Right ventricle myocardium superior (tissue), 1 donor: ENCODE results near the gene RAB44. TPM values are rescaled to one million over a fixed set of nuclear protein-coding genes. Genes with fewer than 3 reads are reported as not detected.

Experiments
- ATAC-seq: fragments of 200-7000 bp; cut with Tn5 transposase; one replicate; pipeline ENCODE4 v1.9.1; 2020; ENCODE audit warnings: mild to moderate bottlenecking; ENCODE audit not compliant: poor library complexity
- DNase-seq: peaks from one replicate; pipeline ENCODE4 v3.0.0-alpha.2; 2020
- intact Hi-C: fragments of 100-400 bp; cut with DNase I; formaldehyde crosslinking; loops from one replicate; pipeline ENCODE4 v1.11.2; 2022
- total RNA-seq: library from RNA; stranded (reverse); fragmentation: NEBNext Ultra II Directional; extraction: Animal tissue kit (Norgen Biotek cat#: 25700); gene quantifications from one replicate; pipeline ENCODE4 v1.2.1, GENCODE V29; 2021
- donor health status: DM: no; HTN: yes; CAD: no; lungs with severe emphysema.

Gene RAB44
- total RNA-seq, 1 donor from 2014 or later = not detected

DNA sequence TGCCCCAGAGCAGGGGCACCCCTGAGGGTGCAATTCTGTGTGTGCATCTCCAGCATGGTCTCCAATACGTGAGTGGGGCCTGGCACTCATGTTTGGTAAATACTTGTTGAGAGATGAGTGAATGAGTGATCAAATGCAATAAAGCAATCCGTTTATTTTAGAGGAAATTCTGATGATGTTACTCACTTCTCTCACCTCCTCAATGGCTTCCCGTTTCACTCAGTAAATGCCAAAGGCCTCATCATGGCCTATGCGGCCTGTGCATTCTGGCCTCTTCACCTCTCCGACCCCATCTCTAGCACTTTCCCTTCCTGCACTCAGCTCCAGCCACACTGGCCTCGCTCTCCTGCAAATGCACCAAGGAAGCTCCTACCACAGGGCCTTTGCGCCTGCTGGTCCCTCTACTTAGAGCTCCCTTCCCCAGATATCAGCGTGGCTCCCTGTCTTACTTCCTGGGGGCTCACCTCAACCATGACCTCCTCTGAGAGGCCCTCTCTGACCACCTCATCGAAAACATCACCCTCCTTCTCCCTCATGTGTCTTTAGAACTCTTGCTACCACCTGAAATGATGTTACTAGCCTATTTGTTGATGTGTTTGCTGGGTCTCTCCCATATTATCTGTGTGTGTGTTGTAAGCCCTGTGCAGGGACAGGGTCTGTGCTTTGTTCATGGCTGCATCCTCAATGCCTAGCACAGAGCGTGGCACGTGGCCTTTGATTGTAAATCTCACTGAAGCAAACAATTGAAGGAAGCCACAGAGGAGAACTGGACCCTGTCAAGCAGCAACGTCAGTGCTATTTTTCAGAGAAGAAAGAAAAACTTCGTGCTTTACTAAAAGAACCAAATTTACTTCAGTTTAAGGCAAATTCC is 42.6 kb downstream of the RAB44 start:
- intact Hi-C loops = no loop called here
- no peak for ATAC-seq

DNA sequence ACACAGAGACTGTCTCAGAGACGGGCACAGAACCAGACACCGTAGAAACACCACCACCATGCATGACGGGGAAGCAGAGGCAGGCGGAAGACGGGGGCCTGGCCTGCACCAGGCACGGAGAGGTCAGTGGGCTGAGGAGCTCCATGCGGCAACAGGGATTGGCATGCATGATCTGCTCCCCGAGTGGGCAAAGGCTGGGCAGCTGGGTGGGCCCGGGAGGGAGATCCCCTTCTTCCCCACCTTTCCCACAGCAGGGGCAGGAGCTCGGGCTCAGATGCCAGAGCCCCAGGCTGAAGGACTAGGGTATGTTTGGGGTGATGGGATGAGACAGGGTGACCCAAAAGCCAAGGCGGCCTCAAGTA is 43.2 kb downstream of the RAB44 start:
- DNase-seq = no peak
- intact Hi-C loops = no loop called here
- no peak for ATAC-seq

More for the DNA sequence above, 42.6 kb downstream of the RAB44 start:
- DNase-seq = no peak

DNA sequence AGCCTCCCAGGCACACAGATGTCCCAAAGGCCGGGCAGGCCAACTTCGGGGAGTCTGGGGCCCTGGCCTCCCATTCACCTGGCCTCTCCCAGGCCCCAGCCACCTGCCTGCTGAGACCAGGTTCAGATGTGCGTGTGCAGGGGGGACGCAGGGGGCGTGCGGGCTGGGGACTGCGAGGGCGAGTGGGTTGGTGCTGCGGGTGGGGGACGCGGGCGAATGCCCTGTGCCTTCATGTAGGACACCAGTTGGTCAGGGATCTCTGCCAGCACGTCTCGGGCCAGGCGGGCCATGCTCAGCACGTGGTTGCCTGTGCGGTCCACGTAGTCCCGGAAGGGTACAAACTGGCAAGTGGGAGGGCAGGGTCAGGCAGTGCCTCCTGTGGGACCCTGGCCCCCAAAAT is 44.5 kb downstream of the RAB44 start:
- intact Hi-C loops = no loop called here
- no peak for ATAC-seq
- no peak for DNase-seq

DNA sequence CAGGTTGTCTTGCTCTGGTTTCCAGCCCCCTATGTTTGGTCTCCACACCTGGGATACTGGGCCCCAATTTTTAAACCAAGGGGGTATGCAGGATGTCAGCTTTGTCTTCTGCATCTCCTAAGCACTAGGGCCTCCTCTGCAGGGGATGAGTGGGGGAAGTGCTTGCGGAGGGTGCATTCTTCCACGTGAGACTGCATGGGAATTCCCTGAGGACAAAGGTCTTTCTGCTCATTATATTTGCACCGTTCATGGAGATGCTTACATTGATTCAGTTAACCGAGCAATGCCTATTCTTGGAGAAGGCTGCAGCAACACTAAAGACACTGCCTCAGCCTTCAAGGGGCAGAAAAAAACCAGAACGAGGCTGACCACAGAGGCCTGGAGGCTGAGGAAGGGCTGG is 45.4 kb downstream of the RAB44 start:
- ATAC-seq (no peak), DNase-seq (no peak)
- intact Hi-C loops = no loop called here

- intact Hi-C loops = no loop called here
- DNase-seq = no peak
- no peak for ATAC-seq
These were observed 46.1 kb downstream of the RAB44 start for GRCh38 chr6:36743538-36744303.

- intact Hi-C loops = no loop called here
- ATAC-seq = no peak
- DNase-seq = no peak
These were observed 46.7 kb downstream of the RAB44 start for GRCh38 chr6:36744304-36744673.

GRCh38 chr6:36745283-36745682 is 47.7 kb downstream of the RAB44 start:
- ATAC-seq (no peak), DNase-seq (no peak)
- intact Hi-C loops = no loop called here

DNA sequence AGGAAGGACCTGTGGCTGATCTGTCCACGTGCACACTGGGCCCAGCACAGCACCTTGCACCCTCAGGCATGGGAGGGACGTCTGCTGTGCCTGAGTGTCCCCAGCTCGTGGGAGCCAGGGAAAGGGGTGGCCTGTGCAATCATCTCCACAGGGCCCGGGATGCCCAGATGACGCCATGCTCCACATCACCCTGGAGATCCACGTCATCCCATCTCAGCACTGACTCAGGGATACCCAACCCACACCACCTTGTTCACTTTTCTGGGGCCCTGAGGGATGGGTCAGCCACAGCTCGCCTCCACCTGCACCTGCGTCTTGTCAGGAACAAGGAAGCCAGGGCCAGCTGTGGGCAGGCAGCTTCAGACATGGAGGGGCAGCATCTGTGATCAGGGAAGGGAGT is 48.2 kb downstream of the RAB44 start:
- intact Hi-C loops = no loop called here
- ATAC-seq (no peak), DNase-seq (no peak)

- intact Hi-C loops = no loop called here
- DNase-seq = no peak
- ATAC-seq = no peak
These were observed 48.6 kb downstream of the RAB44 start for GRCh38 chr6:36746251-36746650.

GRCh38 chr6:36749829-36750489 is 52.3 kb downstream of the RAB44 start:
- DNase-seq (no peak), ATAC-seq (no peak)
- intact Hi-C loops = loop anchor here (10.0 kb wide), 1 partner anchor 135 kb away; no protein-coding TSS in a partner anchor

GRCh38 chr6:36751091-36751490 is 53.5 kb downstream of the RAB44 start:
- intact Hi-C loops = loop anchor here (10.0 kb wide), 1 partner anchor 136 kb away; no protein-coding TSS in a partner anchor
- DNase-seq = no peak
- no peak for ATAC-seq

DNA sequence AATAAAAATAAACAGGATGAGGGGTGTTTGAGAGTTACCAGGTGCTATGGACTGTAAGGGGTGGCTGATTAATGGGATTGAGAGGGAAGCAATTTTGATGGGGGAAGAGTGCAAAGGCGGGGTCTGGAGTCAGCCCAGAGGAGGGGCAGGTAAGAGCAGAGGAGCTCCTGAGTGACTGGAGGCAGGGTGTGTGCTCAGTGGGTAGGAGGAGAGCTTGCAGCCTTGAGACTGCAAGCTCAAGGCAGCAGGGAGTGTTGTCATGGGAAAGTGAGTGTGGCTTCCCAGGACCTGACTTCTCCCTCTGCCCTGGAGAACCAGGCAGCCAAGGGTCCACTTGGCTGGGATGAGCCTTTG is 54.2 kb downstream of the RAB44 start:
- ATAC-seq = no peak
- DNase-seq = no peak
- intact Hi-C loops = loop anchor here (10.0 kb wide), 1 partner anchor 137 kb away; no protein-coding TSS in a partner anchor

DNA sequence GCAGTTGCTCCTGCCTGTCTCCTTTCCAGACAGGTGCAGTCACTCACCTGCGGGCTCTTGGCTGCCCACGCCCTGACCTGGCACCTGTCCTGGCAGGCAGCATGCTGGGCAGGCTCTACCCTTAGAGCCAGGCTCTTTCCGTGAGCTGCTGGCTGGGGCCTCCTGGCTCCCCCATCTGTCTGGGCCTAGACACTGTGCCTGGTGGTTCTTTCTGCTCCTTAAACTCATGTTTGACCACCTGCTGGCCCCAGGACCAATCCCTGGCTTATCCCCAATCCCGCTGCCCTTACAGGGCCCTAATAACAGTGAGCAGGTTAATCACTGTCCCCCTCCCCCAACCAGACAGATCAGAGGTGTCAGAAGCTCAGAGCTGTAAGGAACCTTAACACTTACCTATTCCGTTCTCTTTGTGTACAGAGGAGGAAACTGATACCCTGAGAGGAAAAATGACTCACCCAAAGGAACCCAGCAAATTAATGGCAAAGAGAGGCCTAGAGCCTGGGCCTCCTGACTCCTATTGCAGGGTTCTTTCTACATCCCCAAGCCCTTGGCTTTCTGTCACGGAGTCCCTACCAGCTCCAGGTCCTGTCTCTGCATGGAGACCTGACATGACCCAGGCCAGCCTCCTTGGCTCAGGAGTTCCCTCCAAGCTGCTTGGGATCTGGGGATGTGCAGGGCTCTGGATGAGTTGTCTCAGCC is 54.7 kb downstream of the RAB44 start:
- intact Hi-C loops = loop anchor here (10.0 kb wide), 1 partner anchor 138 kb away; no protein-coding TSS in a partner anchor
- ATAC-seq = no peak
- no peak for DNase-seq

DNA sequence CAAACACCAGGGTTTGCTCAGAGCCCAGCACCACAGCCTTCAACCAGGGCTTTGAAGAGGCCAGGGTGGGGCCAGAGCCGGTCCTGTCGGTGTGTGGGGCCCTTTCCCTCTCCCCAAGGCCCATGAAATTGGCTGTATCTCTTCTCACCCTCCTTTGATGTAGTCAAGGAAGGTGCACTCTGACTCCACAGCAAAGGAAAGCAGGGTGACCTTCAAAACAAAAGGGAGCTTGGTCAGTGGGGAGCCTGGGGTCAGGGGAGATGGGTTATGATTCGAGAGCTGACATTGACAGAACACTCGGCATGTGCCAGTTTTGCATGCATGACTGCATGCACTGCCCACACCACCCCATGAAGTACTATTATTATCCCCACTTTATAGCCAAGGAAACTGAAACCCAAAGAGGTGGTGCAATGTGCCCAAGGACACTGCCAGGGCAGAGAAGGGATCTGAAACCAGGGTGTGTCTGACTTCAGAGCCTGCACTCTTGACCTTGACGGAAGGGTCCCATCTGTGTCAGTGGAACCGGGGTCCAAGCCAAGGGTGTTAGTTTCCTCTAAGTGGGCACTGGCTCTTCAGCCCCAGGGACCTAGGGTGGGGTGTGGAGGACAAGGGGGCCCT is 55.4 kb downstream of the RAB44 start:
- ATAC-seq (peak; percentile 55), DNase-seq (no peak)
- intact Hi-C loops = loop anchor here (10.0 kb wide), 1 partner anchor 138 kb away; no protein-coding TSS in a partner anchor

DNA sequence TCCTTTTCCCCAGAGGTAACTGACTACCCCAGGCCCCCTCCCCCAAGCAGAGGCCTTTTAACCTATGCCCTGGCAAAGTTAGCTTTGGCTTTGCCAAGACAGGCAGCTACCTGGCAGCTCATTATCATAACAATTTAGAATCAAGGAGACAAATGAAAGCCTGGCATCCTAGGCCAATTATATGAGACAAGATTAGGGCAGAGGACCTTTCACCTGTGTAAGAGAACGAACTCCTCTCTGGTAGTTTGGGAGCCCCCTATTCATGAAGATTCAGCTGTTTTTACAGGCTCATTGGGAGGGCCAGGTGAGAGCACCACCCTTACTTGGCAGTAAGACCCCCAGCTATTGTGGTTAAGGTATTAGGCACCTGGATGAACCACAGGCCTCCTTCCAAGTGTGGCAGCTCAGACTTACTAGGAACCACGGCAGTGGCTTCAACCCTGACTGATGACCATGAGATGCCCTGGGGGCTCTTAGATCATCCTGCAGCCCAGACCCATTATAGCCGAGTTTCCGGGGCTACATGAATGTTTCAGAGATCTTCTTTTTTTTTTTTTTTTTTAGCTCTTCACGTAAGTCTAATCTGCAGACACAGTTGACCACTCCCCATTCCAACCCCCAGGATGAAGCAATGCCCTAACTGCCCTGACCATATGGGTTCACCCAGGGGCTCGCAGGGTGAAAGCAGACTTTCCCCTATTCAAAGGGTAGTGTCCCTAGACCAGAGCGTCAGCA is 56.2 kb downstream of the RAB44 start:
- no peak for ATAC-seq
- intact Hi-C loops = loop anchor here (10.0 kb wide), 1 partner anchor 139 kb away; no protein-coding TSS in a partner anchor
- DNase-seq = no peak

- ATAC-seq = no peak
- no peak for DNase-seq
These were observed 57.2 kb downstream of the RAB44 start for GRCh38 chr6:36754582-36755434.

More at GRCh38 chr6:36754582-36755434, 57.2 kb downstream of the RAB44 start:
- intact Hi-C loops = loop anchor here (10.0 kb wide), 1 partner anchor 140 kb away; no protein-coding TSS in a partner anchor
